GM12878 (cell line): Measurements from ENCODE around the gene ENOX1. TPM values are rescaled to one million over a fixed set of nuclear protein-coding genes. Genes with fewer than 3 reads are reported as not detected.

Experiments used
- ATAC-seq: fragments of 200-7000 bp; cut with Tn5 transposase; 3 replicates; pipeline ENCODE4 v1.9.1; 2020; ENCODE audit warnings: mild to moderate bottlenecking, moderate library complexity
- BruUV-seq: library from RNA; stranded (reverse); fragments of 400-500 nt; replicated peaks from 2 replicates; lab custom pipeline; 2021; lab: Mats Ljungman, UMichigan
- CTCF ChIA-PET: fragments of 300-600 bp; sonication (Branson Sonifier 250); formaldehyde crosslinking; extraction: SDS; loops from one replicate; lab custom pipeline; 2021; ENCODE audit warnings: inconsistent platforms; lab: Yijun Ruan, JAX
- POLR2A ChIA-PET: fragments of 350-600 bp; formaldehyde crosslinking; extraction: SDS; loops from one replicate; lab custom pipeline; 2021; ENCODE audit warnings: inconsistent platforms; lab: Charles Lee
- RAD21 ChIA-PET: fragments of 300-600 bp; sonication (Branson Sonifier 250); formaldehyde crosslinking; loops from one replicate; lab custom pipeline; 2023; ENCODE audit warnings: antibody characterized with exemption; ENCODE audit not compliant: unreplicated experiment; lab: Charles Lee
- SMC1A ChIA-PET: fragments of 300-600 bp; sonication (Branson Sonifier 250); formaldehyde crosslinking; loops from one replicate; lab custom pipeline; 2023; ENCODE audit not compliant: unreplicated experiment, uncharacterized antibody; lab: Charles Lee
- DNase-seq: peaks from one replicate; pipeline ENCODE4 v3.0.0-alpha.2; 2011; ENCODE audit warnings: low read depth, low spot score
- FAIRE-seq: peaks from 3 replicates; lab custom pipeline; 2011; peaks lifted over from hg19 to GRCh38; lab: Jason Lieb, UNC
- H2AFZ ChIP-seq: 2 replicates; pipeline ENCODE4 v1.6.0; 2011; ENCODE audit warnings: low read depth, low read length, control low read depth; ENCODE audit not compliant: control insufficient read depth
- H3K27ac ChIP-seq: 2 replicates; pipeline ENCODE4 v1.5.1; 2011; ENCODE audit warnings: control low read depth; ENCODE audit not compliant: control insufficient read depth, insufficient read depth
- H3K27me3 ChIP-seq, 2 experiments: replicated peaks in 1 of 2; 2 replicates each; pipeline versions ENCODE4 v1.6.0 to v1.6.1; 2011; ENCODE audit warnings: low read length in 1 of 2; ENCODE audit not compliant: control insufficient read depth in 2 of 2, insufficient read depth in 2 of 2
- H3K36me3 ChIP-seq, 2 experiments: 2 replicates each; pipeline ENCODE4 v1.5.1; 2011; ENCODE audit warnings: low read length in 1 of 2; ENCODE audit not compliant: control insufficient read depth in 2 of 2, insufficient read depth in 2 of 2
- H3K4me1 ChIP-seq: 2 replicates; pipeline ENCODE4 v1.6.1; 2011; ENCODE audit warnings: mild to moderate bottlenecking, low read length, moderate library complexity, mixed read lengths; ENCODE audit not compliant: control insufficient read depth, insufficient read depth
- H3K4me2 ChIP-seq: 2 replicates; pipeline ENCODE4 v1.6.0; 2011; ENCODE audit warnings: control low read depth; ENCODE audit not compliant: control insufficient read depth, insufficient read depth
- H3K4me3 ChIP-seq: fragments of 200-600 bp; sonication (generic); 2 replicates; pipeline ENCODE4 v1.5.1; 2016
- H3K79me2 ChIP-seq: 2 replicates; pipeline ENCODE4 v1.6.0; 2011; ENCODE audit warnings: low read length; ENCODE audit not compliant: control insufficient read depth, insufficient read depth
- H3K9ac ChIP-seq: 2 replicates; pipeline ENCODE4 v1.8.0; 2011; ENCODE audit warnings: low read length, control low read depth, mixed read lengths; ENCODE audit not compliant: control insufficient read depth, insufficient read depth
- H3K9me3 ChIP-seq: replicated peaks from 3 replicates; pipeline ENCODE4 v1.5.1; 2011; ENCODE audit warnings: mild to moderate bottlenecking, low read length; ENCODE audit not compliant: control insufficient read depth, insufficient read depth
- H4K20me1 ChIP-seq: 2 replicates; pipeline ENCODE4 v1.6.0; 2011; ENCODE audit not compliant: control insufficient read depth, insufficient read depth
- BHLHE40 ChIP-seq, 2 experiments: fragments of 450-650 bp in 1 of 2; IDR thresholded peaks; 2 replicates each; pipeline ENCODE4 v1.6.1; 2011 to 2017; ENCODE audit warnings: low read depth in 2 of 2, borderline replicate concordance in 1 of 2, improper control_type of control experiment in 1 of 2, low read length in 1 of 2, mild to moderate bottlenecking in 1 of 2
- CBX5 ChIP-seq: sonication (generic); IDR thresholded peaks from 2 replicates; pipeline ENCODE4 v1.6.1; 2016; ENCODE audit warnings: low read depth, moderate library complexity, mild to moderate bottlenecking, inconsistent platforms
- CHD1 ChIP-seq: IDR thresholded peaks from 2 replicates; pipeline ENCODE4 v1.6.1; 2012; ENCODE audit warnings: low read depth, low read length, improper control_type of control experiment
- ESRRA ChIP-seq: IDR thresholded peaks from 2 replicates; pipeline ENCODE4 v1.6.1; 2012; ENCODE audit warnings: mild to moderate bottlenecking, low read length, improper control_type of control experiment
- IRF3 ChIP-seq: fragments of 450-650 bp; IDR thresholded peaks from 2 replicates; pipeline ENCODE4 v1.6.1; 2014; ENCODE audit warnings: mild to moderate bottlenecking
- MXI1 ChIP-seq: fragments of 150-350 bp; IDR thresholded peaks from 2 replicates; pipeline ENCODE4 v1.6.1; 2011; ENCODE audit warnings: low read depth, mild to moderate bottlenecking, inconsistent platforms, low read length, improper control_type of control experiment
- MYB ChIP-seq: fragments of 150-350 bp; IDR thresholded peaks from 2 replicates; pipeline ENCODE4 v1.6.1; 2014; ENCODE audit warnings: mild to moderate bottlenecking, low read depth, low read length, borderline replicate concordance
- MYC ChIP-seq: IDR thresholded peaks from 2 replicates; pipeline ENCODE4 v1.6.1; 2011; ENCODE audit warnings: mild to moderate bottlenecking, low read length, moderate library complexity, inconsistent platforms; ENCODE audit not compliant: insufficient read depth, insufficient replicate concordance, insufficient read length, severe bottlenecking
- POLR2AphosphoS2 ChIP-seq: IDR thresholded peaks from 2 replicates; pipeline ENCODE4 v1.6.1; 2011; ENCODE audit warnings: low read depth, mild to moderate bottlenecking, low read length, improper control_type of control experiment, moderate library complexity
- RELA ChIP-seq: fragments of 450-650 bp; IDR thresholded peaks from 2 replicates; pipeline ENCODE4 v1.8.0; 2014; ENCODE audit warnings: borderline replicate concordance; ENCODE audit not compliant: partially characterized antibody
- SMC3 ChIP-seq: IDR thresholded peaks from 2 replicates; pipeline ENCODE4 v1.6.1; 2011; ENCODE audit warnings: low read length, improper control_type of control experiment, borderline replicate concordance
- TAF1 ChIP-seq: IDR thresholded peaks from 2 replicates; pipeline ENCODE4 v1.6.1; 2011; ENCODE audit warnings: mild to moderate bottlenecking, low read depth, low read length, borderline replicate concordance
- ZNF384 ChIP-seq: IDR thresholded peaks from 2 replicates; pipeline ENCODE4 v1.6.1; 2012; ENCODE audit warnings: low read depth, mild to moderate bottlenecking, low read length, improper control_type of control experiment, borderline replicate concordance
- WGBS: methylation state at CpG from one replicate; pipeline ENCODE4 v1.1.6; 2016; ENCODE audit warnings: low lambda C conversion rate; ENCODE audit not compliant: insufficient replicate concordance, insufficient coverage; ENCODE audit errors: missing lambda C conversion rate; 5-methylcytosine and 5-hydroxymethylcytosine counted together
- in situ Hi-C: fragments of 300-500 bp; cut with MboI; formaldehyde crosslinking; loops from 9 replicates; pipeline ENCODE4 v1.14.3; 2018; ENCODE audit warnings: mixed read lengths
- intact Hi-C: fragments of 100-400 bp; cut with micrococcal nuclease; formaldehyde crosslinking; loops from one replicate; pipeline ENCODE4 v1.14.2; 2022; ENCODE audit not compliant: unreplicated experiment
- polyA plus RNA-seq, 11 experiments: library from polyadenylated mRNA; depleted of rRNA in 4 of 11; unstranded in 6 of 11; stranded (reverse) in 5 of 11; fragments of >200 nt; fragmentation: Nextera tagmentation in 4 of 11; fragmentation: Illumina TruSeq in 1 of 11; extraction: Ambion mirVana in 4 of 11; extraction: Trizol in 1 of 11; gene quantifications; 1 replicate in 1 of 11; 2 replicates in 10 of 11; pipeline versions ENCODE4 v1.2.1 to v1.2.3, GENCODE V29; 2011 to 2016; ENCODE audit warnings: inconsistent platforms in 2 of 11, missing spikeins in 2 of 11, low read depth in 1 of 11
- total RNA-seq, 4 experiments: library from RNA; depleted of rRNA in 3 of 4; stranded (reverse); fragments of >200 nt in 3 of 4; fragmentation: Illumina TruSeq in 1 of 4; extraction: Trizol in 1 of 4; gene quantifications; 2 replicates each; pipeline versions ENCODE4 v1.2.1 to v1.2.3, GENCODE V29; 2013 to 2021
- TF ChIP-seq, protein P1 (sequence below), 3 experiments: IDR thresholded peaks in 2 of 3; conservative IDR thresholded peaks in 1 of 3; 2 replicates each; pipeline ENCODE4 v1.5.1; 2011; ENCODE audit warnings: low read depth in 3 of 3, low read length in 3 of 3, mild to moderate bottlenecking in 3 of 3, control low read depth in 2 of 3, moderate library complexity in 2 of 3, inconsistent platforms in 1 of 3, mixed read lengths in 1 of 3; ENCODE audit not compliant: control insufficient read depth in 2 of 3, insufficient read depth in 1 of 3; ENCODE audit errors: extremely low read depth in 1 of 3

The ENOX1 gene
- total and polyA plus RNA-seq, 10 of the 15 experiments (the other 5 are each of a cell fraction or from before 2014, with no cell fraction given), result 0.11 to 0.26 (median 0.15) TPM

GRCh38 chr13:43431841-43432240 is 354.9 kb downstream of the ENOX1 start:
- DNase-seq, result no peak
- ATAC-seq, result no peak
- Histone ChIP-seq H3K79me2 (no peaks in the 10 kb centered on the region), H4K20me1 (no peaks in the 10 kb centered on the region), H3K4me1 (no peaks in the 10 kb centered on the region), H3K9ac (no peak overlapping the region), H3K9me3 (no peaks in the 10 kb centered on the region), H2AFZ (no peak overlapping the region), H3K4me2 (no peak overlapping the region), H3K4me3 (no peak overlapping the region), H3K27me3 (no peaks in the 10 kb centered on the region), H3K36me3 (no peaks in the 10 kb centered on the region), H3K27ac (no peak overlapping the region)
- intact Hi-C loops, result no loop called here
- ChIA-PET SMC1A (no interaction called here), CTCF (no interaction called here), RAD21 (no interaction called here), POLR2A (no interaction called here)
- in situ Hi-C loops, result no loop called here
- no peak for FAIRE-seq
- TF ChIP-seq SMC3, result no peak
- TF ChIP-seq TAF1, result no peak
- TF ChIP-seq MXI1, result no peak
- TF ChIP-seq ZNF384, result no peak
- no peak for TF ChIP-seq IRF3
- no peak for TF ChIP-seq POLR2AphosphoS2
- TF ChIP-seq ESRRA, result no peak
- no peak for TF ChIP-seq CBX5
- no peak for TF ChIP-seq CHD1
- TF ChIP-seq, protein P1, sequence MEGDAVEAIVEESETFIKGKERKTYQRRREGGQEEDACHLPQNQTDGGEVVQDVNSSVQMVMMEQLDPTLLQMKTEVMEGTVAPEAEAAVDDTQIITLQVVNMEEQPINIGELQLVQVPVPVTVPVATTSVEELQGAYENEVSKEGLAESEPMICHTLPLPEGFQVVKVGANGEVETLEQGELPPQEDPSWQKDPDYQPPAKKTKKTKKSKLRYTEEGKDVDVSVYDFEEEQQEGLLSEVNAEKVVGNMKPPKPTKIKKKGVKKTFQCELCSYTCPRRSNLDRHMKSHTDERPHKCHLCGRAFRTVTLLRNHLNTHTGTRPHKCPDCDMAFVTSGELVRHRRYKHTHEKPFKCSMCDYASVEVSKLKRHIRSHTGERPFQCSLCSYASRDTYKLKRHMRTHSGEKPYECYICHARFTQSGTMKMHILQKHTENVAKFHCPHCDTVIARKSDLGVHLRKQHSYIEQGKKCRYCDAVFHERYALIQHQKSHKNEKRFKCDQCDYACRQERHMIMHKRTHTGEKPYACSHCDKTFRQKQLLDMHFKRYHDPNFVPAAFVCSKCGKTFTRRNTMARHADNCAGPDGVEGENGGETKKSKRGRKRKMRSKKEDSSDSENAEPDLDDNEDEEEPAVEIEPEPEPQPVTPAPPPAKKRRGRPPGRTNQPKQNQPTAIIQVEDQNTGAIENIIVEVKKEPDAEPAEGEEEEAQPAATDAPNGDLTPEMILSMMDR (IDR thresholded peaks at IDR 0.05 in 2 of 3, conservative IDR thresholded peaks at IDR 0.05 in 1 of 3; ENCODE audit: control insufficient read depth in 2 of 3, extremely low read depth in 1 of 3, insufficient read depth in 1 of 3, low read depth in 3 of 3, low read length in 3 of 3), result no peak
- no peak for TF ChIP-seq BHLHE40 (IDR thresholded peaks at IDR 0.05; ENCODE audit: borderline replicate concordance in 1 of 2, low read depth in 2 of 2, low read length in 1 of 2)
- TF ChIP-seq MYB, result no peak
- TF ChIP-seq MYC, result no peak
- no peak for TF ChIP-seq RELA
- no TSS peak for BruUV-seq
- 17% methylated on average over 8 of the region's 8 CpGs for WGBS
